Subcutaneous abdominal adipose tissue (tissue), 5 donors: ENCODE data around the gene IGFBP4.

ENCODE experiments used
- H3K27ac ChIP-seq: one replicate; pipeline ENCODE4 v1.7.0; 2013; ENCODE audit warnings: low read depth, mild to moderate bottlenecking, inconsistent platforms, low read length, moderate library complexity
- H3K27me3 ChIP-seq, 5 donors: one replicate each; pipeline ENCODE4 v1.7.0; 2013; ENCODE audit warnings: low read length in 5 of 5, inconsistent platforms in 1 of 5; ENCODE audit not compliant: control insufficient read depth in 5 of 5, insufficient read depth in 4 of 5
- H3K36me3 ChIP-seq, 5 donors: one replicate each; pipeline ENCODE4 v1.7.0; 2013; ENCODE audit warnings: low read length in 5 of 5; ENCODE audit not compliant: control insufficient read depth in 5 of 5, insufficient read depth in 5 of 5
- H3K4me1 ChIP-seq, 5 donors: one replicate each; pipeline ENCODE4 v1.7.0; 2013; ENCODE audit warnings: low read length in 5 of 5, mild to moderate bottlenecking in 3 of 5, moderate library complexity in 1 of 5; ENCODE audit not compliant: control insufficient read depth in 5 of 5, insufficient read depth in 5 of 5
- H3K4me3 ChIP-seq, 5 donors: one replicate each; pipeline ENCODE4 v1.7.0; 2013; ENCODE audit warnings: low read length in 5 of 5, low read depth in 1 of 5
- H3K9ac ChIP-seq, 5 donors: one replicate each; pipeline ENCODE4 v1.7.0; 2013; ENCODE audit warnings: low read length in 5 of 5, mild to moderate bottlenecking in 4 of 5, moderate library complexity in 3 of 5
- H3K9me3 ChIP-seq, 5 donors: one replicate each; pipeline ENCODE4 v1.7.0; 2013; ENCODE audit warnings: low read length in 5 of 5; ENCODE audit not compliant: control insufficient read depth in 5 of 5
- donor health status: healthy.
- donor health status: healthy.
- donor health status: healthy.
- donor health status: healthy.
- donor health status: healthy.

The IGFBP4 gene

GRCh38 chr17:40443988-40444899 lies 994 bp downstream of the IGFBP4 start:
- H3K9me3 ChIP-seq = no peaks in the 10 kb centered on the region
- H3K4me3 ChIP-seq = peak overlapping the region; percentile 80 to 98 (median 93)
- peaks cover 16 to 69% (median 62%) of the 10 kb centered on the region in 5 donors for H3K4me1 ChIP-seq
- H3K27ac ChIP-seq = peak overlapping the region; percentile 94
- no peaks in the 10 kb centered on the region for H3K27me3 ChIP-seq
- peaks cover 0 to 9% (median 6%) of the 10 kb centered on the region in 5 donors for H3K36me3 ChIP-seq
- peak overlapping the region; percentile 79 to 99 (median 84) for H3K9ac ChIP-seq

GRCh38 chr17:40445751-40446468 lies 2.7 kb downstream of the IGFBP4 start:
- Histone ChIP-seq H3K27me3 (no peaks in the 10 kb centered on the region), H3K4me3 (peak overlapping the region; percentile 80 to 98 (median 93)), H3K27ac (peak overlapping the region; percentile 94), H3K4me1 (peaks cover 24 to 83% (median 77%) of the 10 kb centered on the region in 5 donors), H3K36me3 (peaks cover 0 to 9% (median 6%) of the 10 kb centered on the region in 5 donors), H3K9me3 (no peaks in the 10 kb centered on the region), H3K9ac (peak overlapping the region; percentile 79 to 99 (median 84))

DNA sequence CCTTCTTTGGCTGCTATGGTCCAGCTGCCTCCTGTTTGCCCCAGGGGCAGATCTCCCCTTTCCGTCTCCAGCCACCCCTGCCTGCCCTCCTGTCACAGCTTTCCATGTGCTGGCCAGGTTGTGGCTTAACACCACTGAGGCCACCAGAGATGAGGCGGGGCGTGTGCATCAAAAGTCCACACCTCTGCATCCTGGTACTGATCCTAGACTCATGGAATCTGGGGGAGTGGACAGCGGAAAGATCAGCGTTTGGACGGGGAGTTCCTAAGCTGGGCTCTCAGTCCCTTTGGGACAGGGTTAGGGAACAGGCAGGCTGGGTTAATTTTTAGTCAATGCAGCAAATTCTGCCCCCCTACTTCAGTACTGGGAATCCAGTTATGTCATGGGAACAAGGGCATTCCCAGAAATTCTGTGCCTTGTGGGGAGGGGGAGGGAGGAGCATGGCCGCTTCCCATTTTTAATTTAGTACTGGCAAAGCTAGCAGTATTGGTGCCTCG lies 3.9 kb downstream of the IGFBP4 start:
- peaks cover 34 to 91% (median 89%) of the 10 kb centered on the region in 5 donors for H3K4me1 ChIP-seq
- H3K9me3 ChIP-seq = no peaks in the 10 kb centered on the region
- H3K9ac ChIP-seq = peak overlapping the region in 3 of 5 donors; percentile 0 to 68 (median 62)
- no peaks in the 10 kb centered on the region for H3K27me3 ChIP-seq
- peak overlapping the region; percentile 94 for H3K27ac ChIP-seq
- peaks cover 0 to 11% (median 6%) of the 10 kb centered on the region in 5 donors for H3K36me3 ChIP-seq
- peak overlapping the region; percentile 23 to 95 (median 66) for H3K4me3 ChIP-seq

GRCh38 chr17:40447806-40448205 lies 4.6 kb downstream of the IGFBP4 start:
- Histone ChIP-seq H3K9ac (peak overlapping the region in 4 of 5 donors; percentile 23 to 68 (median 60)), H3K4me1 (peaks cover 33 to 91% (median 89%) of the 10 kb centered on the region in 5 donors), H3K9me3 (no peaks in the 10 kb centered on the region), H3K4me3 (peak overlapping the region; percentile 23 to 95 (median 66)), H3K27me3 (no peaks in the 10 kb centered on the region), H3K27ac (peak overlapping the region; percentile 94), H3K36me3 (peaks cover 0 to 15% (median 10%) of the 10 kb centered on the region in 5 donors)

DNA sequence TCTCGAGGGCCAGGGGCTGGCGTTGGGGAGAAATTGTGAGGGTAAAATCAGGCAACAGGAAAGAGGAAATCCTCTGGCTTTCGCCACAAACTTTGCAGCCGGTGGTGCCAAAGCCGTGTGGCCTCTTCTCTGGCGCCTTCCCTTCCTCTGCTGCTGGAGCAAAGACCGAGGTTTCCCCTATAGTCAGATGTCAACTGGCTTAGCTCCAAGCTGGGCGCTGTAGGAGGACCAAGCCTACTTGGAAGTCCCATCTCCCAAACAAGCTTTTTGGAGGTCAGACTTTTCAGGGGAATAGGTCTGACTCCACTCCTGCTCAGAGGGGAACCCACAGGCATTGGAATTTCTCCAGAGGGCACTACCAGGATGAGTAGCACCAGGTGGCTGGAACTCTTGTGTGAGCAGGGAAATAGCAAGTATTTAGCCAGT lies 5.0 kb downstream of the IGFBP4 start:
- Histone ChIP-seq H3K9me3 (no peaks in the 10 kb centered on the region), H3K27ac (peak overlapping the region; percentile 94), H3K9ac (peak overlapping the region; percentile 23 to 68 (median 58)), H3K27me3 (no peaks in the 10 kb centered on the region), H3K4me3 (peak overlapping the region; percentile 23 to 95 (median 66)), H3K4me1 (peaks cover 33 to 93% (median 90%) of the 10 kb centered on the region in 5 donors), H3K36me3 (peaks cover 0 to 19% (median 14%) of the 10 kb centered on the region in 5 donors)

GRCh38 chr17:40448639-40449261 lies 5.5 kb downstream of the IGFBP4 start:
- H3K27ac ChIP-seq = peak overlapping the region; percentile 94
- H3K36me3 ChIP-seq = peaks cover 0 to 24% (median 19%) of the 10 kb centered on the region in 5 donors
- H3K27me3 ChIP-seq = no peaks in the 10 kb centered on the region
- H3K4me1 ChIP-seq = peaks cover 33 to 98% (median 93%) of the 10 kb centered on the region in 5 donors
- no peaks in the 10 kb centered on the region for H3K9me3 ChIP-seq
- peak overlapping the region in 4 of 5 donors; percentile 57 to 68 (median 60) for H3K9ac ChIP-seq
- H3K4me3 ChIP-seq = peak overlapping the region in 4 of 5 donors; percentile 64 to 95 (median 80)

DNA sequence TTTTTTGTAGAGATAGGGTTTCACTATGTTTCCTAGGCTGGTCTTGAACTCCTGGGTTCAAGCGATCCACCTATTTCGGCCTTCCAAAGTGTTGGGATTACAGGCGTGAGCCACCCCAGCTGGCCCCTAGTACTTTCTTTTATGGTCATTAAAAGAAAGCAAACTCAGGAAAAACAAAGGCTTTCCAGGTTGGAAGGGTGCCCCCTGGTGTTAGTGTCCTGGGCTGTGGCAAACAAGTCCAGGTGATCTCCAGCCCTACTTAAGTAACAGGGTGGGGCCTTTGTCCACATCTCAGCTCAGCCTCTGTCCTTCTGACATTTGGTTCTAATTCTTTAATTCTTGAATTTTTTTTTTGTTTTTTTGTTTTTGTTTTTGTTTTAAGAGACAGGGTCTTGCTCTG lies 6.9 kb downstream of the IGFBP4 start:
- Histone ChIP-seq H3K27me3 (no peaks in the 10 kb centered on the region), H3K4me1 (peaks cover 33 to 94% (median 85%) of the 10 kb centered on the region in 5 donors), H3K9ac (no peak overlapping the region), H3K36me3 (peaks cover 0 to 37% (median 33%) of the 10 kb centered on the region in 5 donors), H3K9me3 (no peaks in the 10 kb centered on the region), H3K27ac (peak overlapping the region; percentile 94), H3K4me3 (no peak overlapping the region)

GRCh38 chr17:40451420-40451819 lies 8.2 kb downstream of the IGFBP4 start:
- Histone ChIP-seq H3K27me3 (no peaks in the 10 kb centered on the region), H3K27ac (peak overlapping the region; percentile 94), H3K9me3 (no peaks in the 10 kb centered on the region), H3K4me3 (peak overlapping the region in 1 of 5 donors; percentile 8), H3K4me1 (peaks cover 33 to 89% (median 79%) of the 10 kb centered on the region in 5 donors), H3K9ac (peak overlapping the region in 4 of 5 donors; percentile 16 to 52 (median 39)), H3K36me3 (peaks cover 2 to 50% (median 41%) of the 10 kb centered on the region in 5 donors)

DNA sequence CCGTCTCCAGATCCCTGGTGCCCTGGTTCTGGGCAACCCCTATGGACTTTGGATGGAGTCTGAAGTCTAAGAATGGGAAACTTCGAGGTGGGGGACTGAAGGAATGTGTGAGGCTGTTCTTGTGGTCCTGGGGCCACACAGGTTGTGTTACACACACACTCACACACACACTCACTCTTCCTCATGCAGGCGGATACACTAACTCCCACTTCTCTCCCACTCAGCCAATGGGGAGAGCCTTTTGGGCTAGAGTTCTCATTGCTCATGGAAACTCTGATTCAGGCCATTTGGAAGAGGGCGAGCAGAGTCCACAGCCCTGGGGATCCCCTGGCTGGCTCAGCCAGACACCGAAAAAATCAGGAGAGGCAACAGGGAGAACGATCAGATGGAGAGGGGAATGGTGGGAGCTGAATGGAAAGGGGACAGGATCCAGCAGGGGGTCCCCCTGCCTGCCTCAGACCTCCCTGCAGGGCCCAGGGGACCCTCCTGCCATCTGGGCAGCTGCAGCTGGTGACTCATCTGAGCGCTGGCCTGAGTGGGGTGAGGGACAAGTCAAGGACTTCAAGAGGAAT lies 9.1 kb downstream of the IGFBP4 start:
- H3K4me3 ChIP-seq = no peak overlapping the region

More for the DNA sequence above, 9.1 kb downstream of the IGFBP4 start:
- H3K9me3 ChIP-seq = no peaks in the 10 kb centered on the region
- peaks cover 2 to 56% (median 44%) of the 10 kb centered on the region in 5 donors for H3K36me3 ChIP-seq
- H3K9ac ChIP-seq = peak overlapping the region in 2 of 5 donors; percentile 43 to 73
- peaks cover 34 to 89% (median 79%) of the 10 kb centered on the region in 5 donors for H3K4me1 ChIP-seq
- peak overlapping the region; percentile 94 for H3K27ac ChIP-seq
- H3K27me3 ChIP-seq = no peaks in the 10 kb centered on the region
